ENCODE data around the gene USP30.
A peak's percentile ranks its signal among the peaks of the same experiment; 100 is the strongest.

USP30 gene

DNA sequence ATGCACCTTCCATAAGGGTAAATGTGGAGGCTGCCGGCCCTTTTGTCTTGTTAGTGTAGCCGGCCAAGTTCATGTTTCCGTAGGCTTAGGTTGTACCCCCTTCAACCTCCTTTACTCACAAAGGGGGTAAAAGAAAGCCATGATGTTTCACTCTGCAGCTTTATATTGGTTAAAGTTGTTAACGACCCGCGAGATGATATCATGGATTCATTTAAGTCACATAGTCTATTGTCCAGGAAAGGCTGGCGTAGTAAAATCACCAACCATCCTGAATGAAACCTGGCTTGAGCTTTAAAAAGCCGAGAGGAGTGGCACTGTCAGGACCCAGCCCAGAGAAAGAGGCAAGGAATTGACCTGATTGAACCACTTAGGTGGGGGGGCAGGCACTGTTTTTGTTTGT is 46.3 kb downstream of the USP30 start:
- DNase-seq = no peak

DNA sequence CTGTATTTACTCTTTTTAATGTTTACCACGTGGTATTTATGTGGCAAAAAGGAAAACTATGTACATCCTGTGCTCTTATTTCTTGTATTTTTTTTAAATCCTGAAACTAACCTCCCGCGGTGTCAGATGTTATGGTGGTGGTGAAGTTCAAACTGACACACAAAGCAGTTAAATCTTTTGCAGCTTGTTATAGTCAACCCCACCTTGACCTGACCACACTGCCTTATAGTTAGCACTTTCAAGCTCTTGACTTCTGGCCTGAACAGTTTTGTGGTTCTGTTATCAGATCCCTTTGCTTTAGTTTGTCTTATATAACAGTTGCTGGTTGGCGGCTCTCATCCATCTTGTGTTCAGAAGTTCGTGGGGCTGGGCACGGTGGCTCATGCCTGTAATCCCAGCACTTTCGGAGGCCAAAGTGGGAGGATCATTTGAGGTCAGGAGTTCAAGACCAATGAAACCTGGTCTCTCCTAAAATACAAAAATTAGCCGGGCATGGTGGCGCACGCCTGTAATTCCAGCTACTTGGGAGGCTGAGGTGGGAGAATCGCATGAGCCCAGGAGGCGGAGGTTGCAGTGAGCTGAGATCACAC is 47.1 kb downstream of the USP30 start:
- no peak for DNase-seq

DNA sequence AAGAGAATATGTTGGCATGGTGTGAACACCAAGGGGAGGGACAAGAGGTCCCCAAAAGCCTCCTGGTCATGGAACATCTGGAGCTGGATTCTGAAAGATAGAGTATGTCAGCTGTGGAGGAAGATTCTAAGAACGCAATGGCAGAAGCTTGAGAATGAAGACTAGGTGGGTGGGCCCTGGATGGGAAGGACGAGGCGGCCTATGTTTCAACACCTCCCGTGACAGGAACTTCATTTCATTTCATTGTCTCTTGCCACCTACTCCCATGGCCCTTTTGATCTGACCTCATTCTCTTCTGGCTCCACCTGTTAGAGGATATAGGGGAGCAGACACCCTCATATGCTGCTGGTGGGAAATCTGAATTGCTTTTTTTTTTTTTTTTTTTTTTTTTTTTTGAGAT is 48.4 kb downstream of the USP30 start:
- no peak for DNase-seq

DNA sequence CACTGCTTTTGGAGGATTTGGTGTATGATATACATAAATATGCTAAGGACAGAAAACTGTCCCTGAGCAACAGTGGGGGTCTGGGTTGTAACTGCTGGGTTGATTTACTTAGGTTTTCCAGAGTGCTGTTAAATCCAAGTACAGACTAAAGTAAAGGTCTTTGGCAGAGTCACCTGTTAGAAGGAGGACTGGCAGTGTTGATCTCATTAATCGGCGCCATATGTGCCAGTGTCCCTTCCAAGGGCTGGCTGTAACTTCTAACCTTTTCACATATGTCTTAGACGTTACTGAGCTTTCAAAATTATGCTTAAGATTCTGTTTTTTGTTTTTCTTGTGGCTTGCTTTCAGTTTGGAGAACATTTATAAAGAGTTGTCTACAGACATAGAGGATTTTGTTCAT is 50.1 kb downstream of the USP30 start:
- no peak for DNase-seq

DNA sequence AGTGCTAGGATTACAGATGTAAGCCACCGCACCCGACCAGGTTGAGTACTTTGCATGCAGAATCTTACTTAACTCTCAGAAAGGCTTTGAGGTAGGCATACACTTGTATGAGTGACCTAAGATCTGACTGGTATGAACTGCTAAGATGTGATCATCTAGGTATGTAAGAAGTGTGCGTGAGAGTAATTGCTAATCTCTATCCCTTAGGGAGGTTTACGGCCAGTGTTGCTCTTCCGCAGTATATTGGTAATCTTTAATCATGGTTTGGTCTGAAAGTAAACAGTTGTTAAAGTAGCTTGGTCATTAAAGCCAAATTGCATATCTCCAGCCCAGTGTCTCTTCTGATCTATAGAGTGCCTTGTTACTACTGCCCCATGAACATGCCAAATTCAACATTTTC is 52.8 kb downstream of the USP30 start:
- no peak for DNase-seq

DNA sequence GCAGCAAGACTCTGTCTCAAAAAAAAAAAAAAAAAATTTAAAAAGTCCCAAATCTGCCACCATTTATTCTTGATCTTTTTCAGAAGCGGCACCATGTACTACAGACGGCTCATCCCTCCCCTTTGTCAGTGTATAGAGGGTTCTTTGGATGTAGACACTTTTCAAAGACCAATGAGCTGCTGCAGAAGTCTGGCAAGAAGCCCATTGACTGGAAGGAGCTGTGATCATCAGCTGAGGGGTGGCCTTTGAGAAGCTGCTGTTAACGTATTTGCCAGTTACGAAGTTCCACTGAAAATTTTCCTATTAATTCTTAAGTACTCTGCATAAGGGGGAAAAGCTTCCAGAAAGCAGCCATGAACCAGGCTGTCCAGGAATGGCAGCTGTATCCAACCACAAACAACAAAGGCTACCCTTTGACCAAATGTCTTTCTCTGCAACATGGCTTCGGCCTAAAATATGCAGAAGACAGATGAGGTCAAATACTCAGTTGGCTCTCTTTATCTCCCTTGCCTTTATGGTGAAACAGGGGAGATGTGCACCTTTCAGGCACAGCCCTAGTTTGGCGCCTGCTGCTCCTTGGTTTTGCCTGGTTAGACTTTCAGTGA is 57.5 kb downstream of the USP30 start:
- DNase-seq = no peak

DNA sequence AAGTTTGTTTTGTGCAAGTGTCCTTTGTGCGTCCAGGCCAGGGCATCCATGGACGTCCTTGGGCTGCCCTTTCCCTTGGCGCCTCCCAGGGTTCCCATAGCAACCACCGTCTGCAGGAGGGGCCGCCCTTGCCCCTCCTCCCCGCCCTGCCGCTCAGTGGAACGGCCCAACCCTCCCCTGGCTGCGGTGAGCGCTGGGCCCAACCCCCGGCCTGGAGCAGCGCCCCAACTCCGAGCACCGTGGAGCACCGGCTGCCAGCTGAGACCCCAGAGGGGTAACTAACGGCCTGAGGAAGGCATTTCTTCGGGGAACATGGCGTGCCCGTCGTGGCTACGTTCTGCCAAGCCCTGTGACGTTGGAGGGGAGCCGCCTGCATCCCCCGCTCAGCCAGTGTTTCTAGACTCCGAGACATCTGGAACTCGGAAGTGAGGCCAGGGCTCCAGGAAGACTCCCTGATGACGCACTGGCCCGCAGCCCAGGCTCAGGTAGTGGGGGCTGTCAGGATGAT is 58.7 kb downstream of the USP30 start:
- DNase-seq = peak; percentile 29 to 38

DNA sequence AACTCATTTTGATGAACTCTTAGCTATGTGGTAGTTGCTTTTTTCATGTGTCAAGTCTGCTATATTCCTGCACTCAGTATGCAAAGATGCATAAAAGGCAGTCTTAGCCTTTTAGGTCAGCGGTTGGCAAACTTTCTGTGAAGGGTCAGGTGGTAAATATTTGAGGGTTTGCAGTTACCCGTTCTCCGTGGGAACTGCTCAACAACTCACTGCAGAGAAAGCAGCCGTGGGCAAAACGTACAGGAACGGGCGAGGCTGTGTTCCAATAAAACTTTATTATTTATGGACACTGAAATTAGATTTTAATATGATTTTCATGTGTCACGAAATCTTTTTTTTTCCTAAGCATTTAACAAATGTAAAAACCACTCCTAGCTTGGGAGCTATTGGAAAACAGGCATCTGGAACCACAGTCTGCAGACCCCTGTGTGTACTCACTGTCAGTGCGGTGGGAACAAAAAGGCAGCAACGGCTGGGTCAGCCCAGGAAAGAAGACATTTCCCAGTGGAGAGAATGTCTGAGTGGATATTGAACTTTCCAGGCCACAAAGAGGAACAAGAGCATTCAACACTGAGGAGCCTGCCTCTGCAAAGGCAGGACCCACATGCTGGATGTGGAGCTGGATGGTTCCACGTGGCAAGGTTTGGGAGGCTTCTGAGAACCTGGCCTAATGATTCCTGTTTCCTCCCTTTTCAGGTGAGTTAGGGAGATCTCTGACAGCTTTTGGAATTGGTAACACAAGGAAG is 60.5 kb downstream of the USP30 start:
- no peak for DNase-seq

DNA sequence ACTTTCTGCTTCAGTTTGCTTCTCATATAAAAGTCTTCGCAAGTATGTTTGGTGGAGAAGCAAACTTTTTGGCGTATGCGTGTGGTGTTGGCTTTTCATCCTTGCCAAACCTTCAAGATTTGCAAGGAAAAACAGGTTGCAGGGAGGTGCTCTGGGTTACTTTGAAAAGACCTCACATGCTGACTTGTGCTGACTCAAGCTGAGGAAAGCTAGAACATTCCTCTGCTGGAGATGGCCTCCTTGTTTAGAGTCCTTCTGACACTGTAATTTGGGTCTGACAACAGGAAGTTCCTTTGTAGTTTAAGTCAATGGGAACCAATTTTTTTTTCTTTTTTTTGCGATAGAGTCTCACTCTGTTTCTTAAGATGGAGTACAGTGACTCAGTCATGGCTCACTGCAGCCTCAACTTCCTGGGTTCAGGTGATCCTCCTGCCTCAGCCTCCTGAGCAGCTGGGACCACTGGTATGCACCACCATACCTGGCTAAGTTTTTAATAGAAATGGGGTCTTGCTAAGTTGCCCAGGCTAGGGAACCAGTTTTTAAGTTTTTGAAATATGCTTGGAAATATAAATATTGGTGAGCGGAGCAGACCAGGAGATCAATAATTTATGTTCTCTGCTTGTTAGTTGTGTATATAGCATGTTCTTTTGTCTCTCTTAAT is 61.4 kb downstream of the USP30 start:
- DNase-seq = no peak

DNA sequence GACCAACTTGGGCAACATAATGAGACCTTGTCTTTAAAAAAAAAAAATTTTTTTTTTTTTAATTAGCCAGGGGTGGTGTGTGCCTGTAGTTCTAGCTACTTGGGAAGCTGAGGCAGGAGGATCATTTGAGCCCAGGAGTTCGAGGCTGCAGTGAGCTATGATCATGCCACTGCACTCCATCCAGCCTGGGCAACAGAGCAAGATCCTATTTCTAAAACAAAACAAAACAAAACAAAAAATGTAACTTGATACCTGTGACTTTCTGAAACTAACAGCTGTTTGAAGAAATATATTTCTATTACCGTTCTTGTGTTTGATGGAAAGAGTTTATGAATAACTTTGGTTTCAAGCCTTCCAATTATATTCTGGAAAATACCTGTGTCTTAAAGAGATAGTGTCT is 62.3 kb downstream of the USP30 start:
- DNase-seq = no peak

DNA sequence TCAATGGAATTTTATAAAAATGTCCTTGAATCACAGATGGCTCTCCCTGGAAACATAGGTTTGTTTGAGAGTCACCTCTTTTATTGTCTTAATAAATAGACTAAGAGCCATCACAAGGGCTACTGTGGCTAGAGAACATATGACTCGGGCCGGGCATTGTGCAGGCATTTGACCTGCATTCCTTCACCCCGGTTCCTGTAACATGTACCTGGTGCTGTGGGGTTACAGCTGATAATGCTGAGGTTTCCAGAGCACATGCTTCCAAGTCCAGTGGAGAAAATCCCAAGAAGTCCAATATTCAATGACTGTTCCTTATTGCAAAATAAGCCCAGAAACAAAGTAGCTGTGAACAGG is 63.0 kb downstream of the USP30 start:
- no peak for DNase-seq

DNA sequence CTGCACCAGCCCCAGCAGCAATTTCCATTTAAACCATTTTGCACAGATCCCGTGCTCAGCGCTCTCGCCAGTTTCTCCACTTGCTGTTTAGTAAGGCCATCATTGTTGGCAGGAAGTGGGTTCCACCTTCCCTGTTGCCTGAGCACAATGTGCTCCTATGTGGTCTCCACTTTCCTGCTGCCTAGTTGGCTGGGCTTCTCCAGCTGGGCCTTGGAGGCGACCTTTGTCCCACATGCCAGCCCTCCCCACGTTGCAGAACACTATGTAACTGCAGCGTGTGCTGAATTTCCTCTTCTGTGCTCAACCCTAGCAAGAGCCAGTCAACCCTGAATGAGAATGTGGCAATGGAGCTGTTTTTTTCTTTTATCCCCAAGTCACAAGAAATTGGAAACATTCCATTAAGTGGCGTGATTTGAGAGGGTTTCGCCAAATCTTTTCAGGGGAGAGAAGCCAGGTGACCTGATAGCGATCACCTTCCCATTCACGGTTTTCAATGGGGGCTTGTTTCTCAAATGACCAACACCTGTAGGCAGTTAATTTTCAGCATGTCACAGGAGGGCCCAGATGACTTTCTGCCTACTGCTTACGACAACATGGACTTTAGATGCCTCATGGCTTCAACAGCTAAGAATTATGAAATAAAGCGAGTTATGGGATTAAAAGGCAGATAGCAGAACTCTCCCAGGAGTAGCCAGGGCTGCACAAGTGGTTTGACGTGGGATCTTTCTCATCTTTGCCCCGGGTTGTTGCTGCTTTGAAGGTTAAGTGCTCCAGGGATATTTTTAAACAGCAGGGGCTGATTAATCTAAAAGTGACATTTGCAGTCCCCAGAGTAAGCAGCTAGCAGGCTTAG is 63.6 kb downstream of the USP30 start, which contains the start of gene ACACB:
Gene ACACB, plus strand, starts transcription at position 830 of the 853 bp plus-strand sequence. CDS start 22,819 bp downstream, outside the sequence.
- no peak for DNase-seq

DNA sequence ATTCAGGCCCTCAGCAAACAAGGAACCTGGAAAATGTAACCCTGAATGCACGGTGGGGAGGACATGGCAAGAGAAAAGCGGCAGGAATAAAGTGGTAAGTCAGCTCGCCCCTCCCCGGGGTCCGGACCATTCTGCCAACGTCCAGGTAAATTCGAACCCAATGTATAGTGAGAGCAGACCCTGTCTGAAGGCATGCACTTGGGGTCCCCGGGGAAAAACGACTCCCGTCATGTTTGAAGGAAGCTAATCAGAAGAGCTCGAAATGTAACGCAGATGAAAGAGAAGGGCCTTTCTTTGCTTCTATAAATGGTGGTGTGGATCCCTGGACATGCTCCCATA is 64.2 kb downstream of the USP30 start:
- DNase-seq = no peak

DNA sequence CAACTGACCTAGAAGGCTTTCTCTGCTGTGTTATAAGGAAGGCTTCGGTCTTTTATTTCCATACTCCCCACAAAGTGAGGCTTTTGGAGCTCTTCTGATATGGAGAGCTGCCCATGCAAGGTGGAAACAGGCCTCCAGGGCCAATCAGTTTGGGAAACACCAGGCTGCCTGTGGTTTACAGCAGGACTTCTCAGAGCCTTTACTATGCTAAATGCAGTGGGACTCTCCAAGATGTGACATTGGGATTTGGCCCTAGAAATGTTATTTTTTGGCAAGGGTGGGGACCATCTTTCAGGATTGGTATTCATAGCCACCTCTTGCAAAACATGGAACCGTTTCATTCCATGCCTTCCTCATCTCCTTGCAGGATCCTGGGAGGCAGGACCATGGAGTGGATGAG is 67.7 kb downstream of the USP30 start:
- DNase-seq = no peak

DNA sequence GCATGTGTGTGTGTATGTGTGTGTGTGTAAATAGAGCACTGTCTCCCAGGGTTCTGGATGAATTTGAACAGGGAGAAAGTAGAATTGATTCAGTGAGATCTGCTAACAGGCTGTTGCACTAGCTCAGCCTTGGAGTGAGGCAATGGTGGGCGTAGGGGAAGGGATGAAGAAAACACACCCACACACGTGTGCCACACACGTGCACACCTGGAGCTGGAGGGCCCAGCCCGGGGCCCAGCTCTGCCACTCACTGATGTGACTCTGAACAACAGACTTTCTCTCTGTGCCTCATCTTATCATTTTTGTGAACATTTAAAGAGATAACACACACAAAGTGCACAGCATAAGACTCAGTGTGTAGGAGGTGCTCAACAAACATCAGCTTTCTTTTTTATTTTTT is 68.2 kb downstream of the USP30 start:
- DNase-seq = no peak

DNA sequence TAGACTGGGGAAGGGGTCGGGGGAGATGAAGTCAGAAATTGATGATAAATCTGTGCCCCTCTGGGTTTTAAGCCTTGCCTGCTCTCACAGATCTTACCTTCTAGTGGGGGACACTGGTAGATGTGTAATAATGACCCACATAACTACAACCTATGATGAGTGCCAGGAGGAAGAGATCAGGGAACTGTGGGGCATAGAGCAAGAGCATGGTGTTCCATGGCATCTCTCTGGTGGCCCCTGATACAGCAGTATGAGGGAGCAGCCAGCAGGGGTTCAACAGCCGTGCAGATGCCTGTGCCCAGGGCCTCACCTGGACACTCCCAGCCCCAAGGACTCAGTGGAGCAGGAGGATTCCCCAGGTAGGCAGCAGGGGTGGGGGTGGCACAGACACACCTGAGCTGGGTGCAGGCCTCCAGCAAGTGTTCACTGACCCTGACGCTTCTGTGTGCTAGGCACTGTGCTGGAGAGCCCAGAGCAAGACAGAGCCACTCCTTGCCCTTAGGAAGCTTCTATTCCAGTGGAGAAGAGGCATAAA is 69.0 kb downstream of the USP30 start:
- DNase-seq = no peak

DNA sequence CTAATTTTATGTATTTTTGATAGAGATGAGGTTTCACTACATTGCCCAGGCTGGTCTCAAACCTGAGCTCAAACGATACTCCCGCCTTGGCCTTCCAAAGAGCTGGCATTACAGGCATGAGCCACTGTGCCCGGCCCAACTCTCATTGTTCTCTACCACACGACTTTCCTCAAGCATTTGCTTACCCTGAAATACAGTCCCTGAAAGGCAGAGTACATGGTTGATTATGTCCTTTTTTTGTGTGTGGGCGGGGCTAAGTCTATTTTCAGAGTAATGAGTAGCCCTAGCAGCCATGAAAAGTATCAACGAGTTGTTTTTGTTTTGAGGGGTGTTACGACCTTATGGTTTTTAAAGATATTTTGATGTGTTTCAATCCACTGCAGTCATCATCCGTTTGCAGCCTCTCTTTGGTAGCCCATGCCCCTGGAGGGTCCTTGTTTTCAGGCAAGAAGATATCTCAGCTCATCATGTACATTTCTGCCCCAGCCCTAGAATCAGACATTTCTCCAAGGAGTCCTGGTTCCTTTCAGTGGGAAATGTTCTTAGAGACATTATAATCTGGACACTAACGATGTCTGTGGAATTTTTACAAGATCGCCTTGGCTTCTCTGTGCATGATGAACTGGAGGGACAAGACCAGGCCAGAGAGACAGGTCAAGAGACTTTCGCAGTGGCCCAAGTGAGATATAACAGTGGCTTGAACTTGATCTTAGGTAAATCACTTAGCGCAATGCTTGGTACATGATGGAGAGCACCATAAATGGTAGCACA is 72.7 kb downstream of the USP30 start:
- no peak for DNase-seq

DNA sequence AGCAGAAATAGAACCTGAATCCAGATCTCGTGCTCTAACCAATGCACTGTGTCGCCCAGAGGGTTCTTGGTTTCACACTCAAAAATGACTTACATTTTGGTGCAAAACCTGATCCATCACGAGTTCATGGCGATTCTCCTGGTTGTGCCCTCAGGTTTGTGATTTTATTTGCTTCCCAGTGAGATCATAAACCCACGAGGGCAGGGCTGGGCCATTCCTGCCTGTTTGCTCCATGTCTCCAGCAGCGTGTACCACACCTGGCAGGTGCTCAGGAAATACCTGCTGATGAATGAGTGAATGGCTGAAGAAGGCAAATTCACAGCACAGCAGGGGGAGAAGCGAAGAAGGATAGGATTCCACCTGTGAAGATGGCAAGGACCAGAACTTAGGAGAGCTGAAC is 73.4 kb downstream of the USP30 start:
- DNase-seq = no peak

DNA sequence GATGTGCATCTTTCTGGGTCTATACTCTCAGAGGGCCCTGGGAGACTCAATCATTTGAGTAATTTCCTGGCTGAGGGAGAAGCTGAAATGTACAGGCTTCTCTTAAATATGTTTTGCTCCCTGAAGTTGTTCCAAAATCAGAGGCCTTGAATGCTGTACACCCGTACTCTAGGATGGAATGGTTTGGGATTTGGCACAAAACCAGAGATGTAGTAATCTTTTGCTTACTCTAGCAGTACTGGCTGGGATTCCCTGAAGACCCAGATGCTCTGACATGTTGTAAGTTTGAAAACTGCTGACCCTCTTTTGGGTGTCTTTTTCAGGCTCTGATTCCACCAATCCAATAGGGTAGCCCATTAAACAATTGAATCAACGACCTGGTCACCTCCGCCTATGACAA is 74.4 kb downstream of the USP30 start:
- no peak for DNase-seq

DNA sequence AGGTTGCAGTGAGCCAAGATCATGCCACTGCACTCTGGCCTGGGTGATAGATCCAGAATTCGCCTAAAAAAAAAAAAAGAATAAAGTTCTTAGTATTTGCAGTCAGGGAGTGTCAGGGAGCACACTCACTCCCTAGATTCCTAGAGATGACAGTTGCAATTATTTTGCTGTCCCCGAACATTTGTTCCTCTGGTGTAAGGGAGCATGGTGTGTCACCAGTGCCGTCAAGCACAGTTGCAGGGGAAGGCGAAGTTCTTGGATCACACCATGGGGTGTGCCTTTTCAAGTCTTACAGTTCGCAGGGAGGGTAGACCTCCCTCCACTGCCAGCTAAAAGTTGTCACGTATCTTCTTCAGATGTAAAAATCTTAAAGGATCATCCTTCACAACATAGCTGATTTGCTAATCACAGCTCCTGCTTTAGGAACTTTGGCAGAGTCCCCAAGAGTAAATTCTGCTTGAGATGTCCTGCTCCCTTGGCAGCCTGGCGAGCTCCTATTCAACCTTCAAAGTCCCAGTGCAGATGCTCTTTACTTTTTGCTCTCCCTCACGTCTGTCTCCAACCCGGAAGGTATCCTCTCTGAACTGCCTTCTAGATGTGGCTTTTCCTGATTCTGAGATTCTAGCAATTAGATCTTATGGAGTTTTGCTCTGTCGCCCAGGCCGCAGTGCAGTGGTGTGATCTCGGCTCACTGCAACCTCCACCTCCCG is 75.3 kb downstream of the USP30 start:
- DNase-seq = no peak
